GM12878 (cell line): ENCODE results near the gene TXLNB.

Experiments used
- CBFB ChIP-seq: IDR thresholded peaks from 2 replicates; pipeline ENCODE4 v1.6.1; 2016; ENCODE audit warnings: antibody characterized with exemption, low read depth
- KDM1A ChIP-seq: fragments of 200-600 bp; sonication (generic); IDR thresholded peaks from 2 replicates; pipeline ENCODE4 v1.6.1; 2016; ENCODE audit warnings: borderline replicate concordance
- MYC ChIP-seq: IDR thresholded peaks from 2 replicates; pipeline ENCODE4 v1.6.1; 2011; ENCODE audit warnings: mild to moderate bottlenecking, low read length, moderate library complexity, inconsistent platforms; ENCODE audit not compliant: insufficient read depth, insufficient replicate concordance, insufficient read length, severe bottlenecking
- NFIC ChIP-seq: IDR thresholded peaks from 2 replicates; pipeline ENCODE4 v1.6.1; 2012; ENCODE audit warnings: low read depth, mild to moderate bottlenecking, inconsistent platforms, low read length, moderate library complexity
- POLR2AphosphoS5 ChIP-seq: IDR thresholded peaks from 2 replicates; pipeline ENCODE4 v1.6.1; 2011; ENCODE audit warnings: mild to moderate bottlenecking, low read length, inconsistent platforms
- RFX5 ChIP-seq: IDR thresholded peaks from 2 replicates; pipeline ENCODE4 v1.6.1; 2011; ENCODE audit warnings: low read depth, low read length, improper control_type of control experiment
- TF ChIP-seq, protein P1 (sequence below): IDR thresholded peaks from 2 replicates; pipeline ENCODE4 v1.6.1; 2012; ENCODE audit warnings: improper control_type of control experiment, low read depth, low read length; ENCODE audit not compliant: insufficient replicate concordance
- TF ChIP-seq, protein P2 (sequence below), 3 experiments: IDR thresholded peaks in 2 of 3; conservative IDR thresholded peaks in 1 of 3; 2 replicates each; pipeline ENCODE4 v1.5.1; 2011; ENCODE audit warnings: low read depth in 3 of 3, low read length in 3 of 3, mild to moderate bottlenecking in 3 of 3, control low read depth in 2 of 3, moderate library complexity in 2 of 3, inconsistent platforms in 1 of 3, mixed read lengths in 1 of 3; ENCODE audit not compliant: control insufficient read depth in 2 of 3, insufficient read depth in 1 of 3; ENCODE audit errors: extremely low read depth in 1 of 3
- TF ChIP-seq, protein P3 (sequence below): fragments of 150-350 bp; IDR thresholded peaks from 2 replicates; pipeline ENCODE4 v1.6.1; 2016; ENCODE audit warnings: low read depth, low read length

DNA sequence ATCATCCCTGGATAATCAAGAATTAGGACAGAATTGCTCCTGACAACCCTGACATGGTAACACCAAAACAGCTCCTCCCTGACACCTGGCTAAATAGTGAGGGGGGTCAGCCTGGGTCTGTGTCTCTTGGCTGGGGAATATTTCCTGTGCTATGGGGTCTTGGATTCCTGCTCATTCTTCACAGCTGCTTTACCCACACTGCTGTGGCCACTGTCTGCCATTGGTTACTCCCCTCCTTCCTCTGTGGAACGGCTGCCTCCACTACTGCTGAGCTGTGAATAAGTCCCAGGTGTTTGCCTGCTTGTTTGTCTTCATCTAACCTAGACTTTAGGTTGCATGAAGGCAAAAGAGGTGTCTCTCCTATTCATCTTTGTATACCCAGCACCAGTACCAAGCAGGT, 33.9 kb upstream of the TXLNB start:
- TF ChIP-seq RFX5 = no peak
- TF ChIP-seq, protein P1, sequence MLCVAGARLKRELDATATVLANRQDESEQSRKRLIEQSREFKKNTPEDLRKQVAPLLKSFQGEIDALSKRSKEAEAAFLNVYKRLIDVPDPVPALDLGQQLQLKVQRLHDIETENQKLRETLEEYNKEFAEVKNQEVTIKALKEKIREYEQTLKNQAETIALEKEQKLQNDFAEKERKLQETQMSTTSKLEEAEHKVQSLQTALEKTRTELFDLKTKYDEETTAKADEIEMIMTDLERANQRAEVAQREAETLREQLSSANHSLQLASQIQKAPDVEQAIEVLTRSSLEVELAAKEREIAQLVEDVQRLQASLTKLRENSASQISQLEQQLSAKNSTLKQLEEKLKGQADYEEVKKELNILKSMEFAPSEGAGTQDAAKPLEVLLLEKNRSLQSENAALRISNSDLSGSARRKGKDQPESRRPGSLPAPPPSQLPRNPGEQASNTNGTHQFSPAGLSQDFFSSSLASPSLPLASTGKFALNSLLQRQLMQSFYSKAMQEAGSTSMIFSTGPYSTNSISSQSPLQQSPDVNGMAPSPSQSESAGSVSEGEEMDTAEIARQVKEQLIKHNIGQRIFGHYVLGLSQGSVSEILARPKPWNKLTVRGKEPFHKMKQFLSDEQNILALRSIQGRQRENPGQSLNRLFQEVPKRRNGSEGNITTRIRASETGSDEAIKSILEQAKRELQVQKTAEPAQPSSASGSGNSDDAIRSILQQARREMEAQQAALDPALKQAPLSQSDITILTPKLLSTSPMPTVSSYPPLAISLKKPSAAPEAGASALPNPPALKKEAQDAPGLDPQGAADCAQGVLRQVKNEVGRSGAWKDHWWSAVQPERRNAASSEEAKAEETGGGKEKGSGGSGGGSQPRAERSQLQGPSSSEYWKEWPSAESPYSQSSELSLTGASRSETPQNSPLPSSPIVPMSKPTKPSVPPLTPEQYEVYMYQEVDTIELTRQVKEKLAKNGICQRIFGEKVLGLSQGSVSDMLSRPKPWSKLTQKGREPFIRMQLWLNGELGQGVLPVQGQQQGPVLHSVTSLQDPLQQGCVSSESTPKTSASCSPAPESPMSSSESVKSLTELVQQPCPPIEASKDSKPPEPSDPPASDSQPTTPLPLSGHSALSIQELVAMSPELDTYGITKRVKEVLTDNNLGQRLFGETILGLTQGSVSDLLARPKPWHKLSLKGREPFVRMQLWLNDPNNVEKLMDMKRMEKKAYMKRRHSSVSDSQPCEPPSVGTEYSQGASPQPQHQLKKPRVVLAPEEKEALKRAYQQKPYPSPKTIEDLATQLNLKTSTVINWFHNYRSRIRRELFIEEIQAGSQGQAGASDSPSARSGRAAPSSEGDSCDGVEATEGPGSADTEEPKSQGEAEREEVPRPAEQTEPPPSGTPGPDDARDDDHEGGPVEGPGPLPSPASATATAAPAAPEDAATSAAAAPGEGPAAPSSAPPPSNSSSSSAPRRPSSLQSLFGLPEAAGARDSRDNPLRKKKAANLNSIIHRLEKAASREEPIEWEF = no peak
- TF ChIP-seq, protein P2, sequence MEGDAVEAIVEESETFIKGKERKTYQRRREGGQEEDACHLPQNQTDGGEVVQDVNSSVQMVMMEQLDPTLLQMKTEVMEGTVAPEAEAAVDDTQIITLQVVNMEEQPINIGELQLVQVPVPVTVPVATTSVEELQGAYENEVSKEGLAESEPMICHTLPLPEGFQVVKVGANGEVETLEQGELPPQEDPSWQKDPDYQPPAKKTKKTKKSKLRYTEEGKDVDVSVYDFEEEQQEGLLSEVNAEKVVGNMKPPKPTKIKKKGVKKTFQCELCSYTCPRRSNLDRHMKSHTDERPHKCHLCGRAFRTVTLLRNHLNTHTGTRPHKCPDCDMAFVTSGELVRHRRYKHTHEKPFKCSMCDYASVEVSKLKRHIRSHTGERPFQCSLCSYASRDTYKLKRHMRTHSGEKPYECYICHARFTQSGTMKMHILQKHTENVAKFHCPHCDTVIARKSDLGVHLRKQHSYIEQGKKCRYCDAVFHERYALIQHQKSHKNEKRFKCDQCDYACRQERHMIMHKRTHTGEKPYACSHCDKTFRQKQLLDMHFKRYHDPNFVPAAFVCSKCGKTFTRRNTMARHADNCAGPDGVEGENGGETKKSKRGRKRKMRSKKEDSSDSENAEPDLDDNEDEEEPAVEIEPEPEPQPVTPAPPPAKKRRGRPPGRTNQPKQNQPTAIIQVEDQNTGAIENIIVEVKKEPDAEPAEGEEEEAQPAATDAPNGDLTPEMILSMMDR (IDR thresholded peaks at IDR 0.05 in 2 of 3, conservative IDR thresholded peaks at IDR 0.05 in 1 of 3; ENCODE audit: control insufficient read depth in 2 of 3, extremely low read depth in 1 of 3, insufficient read depth in 1 of 3, low read depth in 3 of 3, low read length in 3 of 3) = no peak
- TF ChIP-seq KDM1A = no peak
- TF ChIP-seq, protein P3, sequence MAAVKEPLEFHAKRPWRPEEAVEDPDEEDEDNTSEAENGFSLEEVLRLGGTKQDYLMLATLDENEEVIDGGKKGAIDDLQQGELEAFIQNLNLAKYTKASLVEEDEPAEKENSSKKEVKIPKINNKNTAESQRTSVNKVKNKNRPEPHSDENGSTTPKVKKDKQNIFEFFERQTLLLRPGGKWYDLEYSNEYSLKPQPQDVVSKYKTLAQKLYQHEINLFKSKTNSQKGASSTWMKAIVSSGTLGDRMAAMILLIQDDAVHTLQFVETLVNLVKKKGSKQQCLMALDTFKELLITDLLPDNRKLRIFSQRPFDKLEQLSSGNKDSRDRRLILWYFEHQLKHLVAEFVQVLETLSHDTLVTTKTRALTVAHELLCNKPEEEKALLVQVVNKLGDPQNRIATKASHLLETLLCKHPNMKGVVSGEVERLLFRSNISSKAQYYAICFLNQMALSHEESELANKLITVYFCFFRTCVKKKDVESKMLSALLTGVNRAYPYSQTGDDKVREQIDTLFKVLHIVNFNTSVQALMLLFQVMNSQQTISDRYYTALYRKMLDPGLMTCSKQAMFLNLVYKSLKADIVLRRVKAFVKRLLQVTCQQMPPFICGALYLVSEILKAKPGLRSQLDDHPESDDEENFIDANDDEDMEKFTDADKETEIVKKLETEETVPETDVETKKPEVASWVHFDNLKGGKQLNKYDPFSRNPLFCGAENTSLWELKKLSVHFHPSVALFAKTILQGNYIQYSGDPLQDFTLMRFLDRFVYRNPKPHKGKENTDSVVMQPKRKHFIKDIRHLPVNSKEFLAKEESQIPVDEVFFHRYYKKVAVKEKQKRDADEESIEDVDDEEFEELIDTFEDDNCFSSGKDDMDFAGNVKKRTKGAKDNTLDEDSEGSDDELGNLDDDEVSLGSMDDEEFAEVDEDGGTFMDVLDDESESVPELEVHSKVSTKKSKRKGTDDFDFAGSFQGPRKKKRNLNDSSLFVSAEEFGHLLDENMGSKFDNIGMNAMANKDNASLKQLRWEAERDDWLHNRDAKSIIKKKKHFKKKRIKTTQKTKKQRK = no peak
- no peak for TF ChIP-seq CBFB
- no peak for TF ChIP-seq NFIC
- TF ChIP-seq POLR2AphosphoS5 = no peak
- no peak for TF ChIP-seq MYC
